ENCODE data around the gene DDX52. TPM values are rescaled to one million over a fixed set of nuclear protein-coding genes. Genes with fewer than 3 reads are reported as not detected.

The DDX52 gene
- total and polyA plus RNA-seq, 8 donors = 7.1 to 40.0 (median 10.9) TPM

GRCh38 chr17:37662353-37662752, 19.1 kb upstream of the DDX52 start:
- Histone ChIP-seq H3K9me3 (no peaks in the 10 kb centered on the region), H3K27ac (no peak overlapping the region), H3K27me3 (no peaks in the 10 kb centered on the region), H3K4me1 (no peaks in the 10 kb centered on the region), H3K36me3 (no peaks in the 10 kb centered on the region), H3K4me3 (no peak overlapping the region)
- TF ChIP-seq POLR2A (IDR thresholded peaks at IDR 0.05) (no peak), EP300 (IDR thresholded peaks at IDR 0.05) (no peak), POLR2AphosphoS5 (IDR thresholded peaks at IDR 0.05) (no peak), CTCF (IDR thresholded peaks at IDR 0.05) (no peak)
- intact Hi-C loops (cut with DNase I; ENCODE audit: low total_unique reads) = no loop called here
- DNase-seq = no peak
- 41 to 69% (median 52%) methylated on average over 4 of the region's 4 CpGs for WGBS, 5 donors

- intact Hi-C loops (cut with DNase I; ENCODE audit: low total_unique reads) = no loop called here
- DNase-seq = no peak
Measured at GRCh38 chr17:37661400-37662014, 18.3 kb upstream of the DDX52 start.

GRCh38 chr17:37659925-37660324, 16.7 kb upstream of the DDX52 start:
- Histone ChIP-seq H3K27ac (no peak overlapping the region), H3K27me3 (no peaks in the 10 kb centered on the region), H3K4me1 (no peaks in the 10 kb centered on the region), H3K9me3 (no peaks in the 10 kb centered on the region), H3K36me3 (no peaks in the 10 kb centered on the region), H3K4me3 (no peak overlapping the region)
- 66 to 86% (median 79%) methylated on average over 5 of the region's 5 CpGs for WGBS, 5 donors
- intact Hi-C loops (cut with DNase I; ENCODE audit: low total_unique reads) = no loop called here
- TF ChIP-seq EP300 (IDR thresholded peaks at IDR 0.05) = no peak
- TF ChIP-seq POLR2AphosphoS5 (IDR thresholded peaks at IDR 0.05) = no peak
- TF ChIP-seq POLR2A (IDR thresholded peaks at IDR 0.05) = no peak
- no peak for TF ChIP-seq CTCF (IDR thresholded peaks at IDR 0.05)
- DNase-seq = no peak

More at GRCh38 chr17:37661400-37662014, 18.3 kb upstream of the DDX52 start:
- Histone ChIP-seq H3K4me1 (no peaks in the 10 kb centered on the region), H3K27ac (no peak overlapping the region), H3K4me3 (no peak overlapping the region), H3K27me3 (no peaks in the 10 kb centered on the region), H3K9me3 (no peaks in the 10 kb centered on the region), H3K36me3 (no peaks in the 10 kb centered on the region)
- TF ChIP-seq POLR2A (IDR thresholded peaks at IDR 0.05) = no peak
- TF ChIP-seq POLR2AphosphoS5 (IDR thresholded peaks at IDR 0.05) = no peak
- no peak for TF ChIP-seq CTCF (IDR thresholded peaks at IDR 0.05)
- TF ChIP-seq EP300 (IDR thresholded peaks at IDR 0.05) = no peak
- 59 to 77% (median 71%) methylated on average over 1 of the region's 1 CpG for WGBS, 5 donors

- no peak for DNase-seq
- 65 to 91% (median 77%) methylated on average over 1 of the region's 1 CpG for WGBS, 5 donors
- intact Hi-C loops (cut with DNase I; ENCODE audit: low total_unique reads) = no loop called here
- Histone ChIP-seq H3K27me3 (peaks cover 0 to 2% (median 0%) of the 10 kb centered on the region in 3 donors), H3K36me3 (no peaks in the 10 kb centered on the region), H3K4me3 (no peak overlapping the region), H3K4me1 (no peaks in the 10 kb centered on the region), H3K27ac (no peak overlapping the region), H3K9me3 (no peaks in the 10 kb centered on the region)
- TF ChIP-seq POLR2A (IDR thresholded peaks at IDR 0.05) (no peak), CTCF (IDR thresholded peaks at IDR 0.05) (no peak), EP300 (IDR thresholded peaks at IDR 0.05) (no peak), POLR2AphosphoS5 (IDR thresholded peaks at IDR 0.05) (no peak)
Measured at GRCh38 chr17:37657202-37657601, 14.0 kb upstream of the DDX52 start.

All from stomach (tissue), 9 donors.